Fibroblast of pulmonary artery (primary cell): ENCODE measurements around the gene NUP155.
"Not testable (repeated sequence)": the region's sequence is repeated elsewhere in the genome, so short reads cannot be mapped to it uniquely, and the experiment has no call there.

Experiments
- DNase-seq: peaks from one replicate; pipeline ENCODE4 v3.0.0-alpha.2; 2010; ENCODE audit warnings: low read depth
- H3K4me3 ChIP-seq: replicated peaks from 2 replicates; pipeline ENCODE4 v1.5.1; 2011; ENCODE audit warnings: low read depth, mild to moderate bottlenecking, control low read depth, low read length, moderate library complexity
- CTCF ChIP-seq: IDR thresholded peaks from 2 replicates; pipeline ENCODE4 v1.5.1; 2011; ENCODE audit warnings: mild to moderate bottlenecking, control low read depth, low read length, inconsistent platforms; ENCODE audit errors: missing control alignments

NUP155 gene

DNA sequence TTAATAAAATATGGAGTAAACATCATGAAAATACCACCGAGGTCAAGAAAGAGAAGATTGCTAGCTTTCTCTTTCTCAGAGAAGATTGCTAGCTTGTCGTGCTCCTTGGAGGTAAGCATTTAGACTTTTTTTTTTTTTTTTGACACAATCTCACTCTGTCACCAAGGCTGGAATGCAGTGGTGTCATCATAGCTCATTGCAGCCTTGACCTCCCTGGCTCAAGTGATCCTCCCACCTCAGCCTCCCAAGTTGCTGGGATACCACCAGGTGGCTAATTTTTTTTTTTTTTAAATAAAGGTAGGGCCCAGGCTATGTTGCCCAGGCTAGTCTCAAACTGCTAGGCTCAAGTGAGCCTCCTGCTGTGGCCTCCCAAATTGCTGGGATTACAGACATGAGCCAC lies 95.4 kb downstream of the NUP155 start:
- no peak for DNase-seq
- TF ChIP-seq CTCF: no peak
- no peak overlapping the region for H3K4me3 ChIP-seq

DNA sequence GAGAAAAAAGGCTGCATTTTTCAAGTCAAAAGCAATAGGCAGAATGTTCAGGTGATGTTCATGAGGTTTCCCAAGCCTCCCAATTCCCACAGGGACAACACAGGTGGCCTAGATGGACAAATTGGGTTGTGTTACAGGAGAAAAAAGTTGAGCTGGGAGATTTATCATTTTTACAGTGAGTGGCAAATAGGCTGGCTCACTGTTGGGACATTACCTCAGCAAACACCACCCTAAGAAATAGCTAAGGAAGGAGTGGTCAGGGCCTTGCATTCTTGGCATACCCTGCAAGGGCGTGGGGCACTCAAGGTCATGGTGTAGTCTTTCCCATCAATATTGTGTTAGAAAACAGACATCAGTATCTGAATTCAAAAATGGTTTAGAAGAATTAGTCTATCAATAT lies 98.4 kb downstream of the NUP155 start:
- no peak for TF ChIP-seq CTCF
- peak; percentile 50 for DNase-seq
- H3K4me3 ChIP-seq: no peak overlapping the region

DNA sequence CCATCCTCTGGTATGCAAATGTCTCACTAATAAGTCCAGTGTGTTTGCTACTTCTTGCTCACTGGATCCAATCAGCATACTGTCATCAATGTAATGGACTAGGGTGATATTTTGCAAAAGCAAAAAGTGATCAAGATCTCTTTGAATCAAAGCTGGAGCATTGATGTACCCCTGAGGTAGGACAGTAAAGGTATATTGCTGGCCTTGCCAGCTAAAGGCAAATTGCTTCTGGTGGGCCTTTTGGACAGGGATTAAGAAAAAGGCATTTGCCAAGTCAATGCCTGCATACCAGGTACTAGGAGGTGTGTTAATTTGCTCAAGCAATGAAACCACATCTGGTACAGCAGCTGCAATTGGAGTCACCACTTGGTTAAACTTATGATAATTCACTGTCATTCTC lies 102.8 kb downstream of the NUP155 start:
- not testable (repeated sequence) for DNase-seq, H3K4me3 ChIP-seq

DNA sequence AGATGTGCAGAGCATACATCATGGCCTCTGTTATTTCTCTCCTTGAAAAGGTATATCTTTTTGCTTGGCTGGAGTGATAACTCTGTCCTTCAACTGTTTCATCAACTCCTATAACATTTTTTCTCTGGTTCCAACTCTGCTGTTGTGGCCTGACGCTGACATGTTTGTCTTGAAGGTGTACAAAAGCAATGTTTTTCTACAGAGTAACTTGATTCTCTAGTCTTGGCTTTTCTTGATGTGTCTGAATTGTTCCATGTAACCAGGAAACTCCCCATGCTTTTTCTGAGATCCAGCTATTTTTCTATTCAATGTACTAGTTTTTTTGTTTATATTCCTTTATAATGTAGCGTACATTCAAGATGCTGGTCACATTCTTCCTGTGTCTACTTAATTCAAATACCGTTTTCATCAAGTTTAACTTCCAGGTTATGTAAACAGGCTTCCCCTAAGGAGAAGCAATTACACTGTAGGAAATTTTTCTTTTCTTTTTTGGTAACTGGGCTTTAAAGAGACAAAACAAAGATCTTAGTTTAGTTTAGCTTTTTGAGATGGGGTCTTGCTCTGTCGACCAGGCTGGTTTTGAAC lies 115.0 kb downstream of the NUP155 start:
- no peak for TF ChIP-seq CTCF
- H3K4me3 ChIP-seq: no peak overlapping the region
- DNase-seq: no peak

DNA sequence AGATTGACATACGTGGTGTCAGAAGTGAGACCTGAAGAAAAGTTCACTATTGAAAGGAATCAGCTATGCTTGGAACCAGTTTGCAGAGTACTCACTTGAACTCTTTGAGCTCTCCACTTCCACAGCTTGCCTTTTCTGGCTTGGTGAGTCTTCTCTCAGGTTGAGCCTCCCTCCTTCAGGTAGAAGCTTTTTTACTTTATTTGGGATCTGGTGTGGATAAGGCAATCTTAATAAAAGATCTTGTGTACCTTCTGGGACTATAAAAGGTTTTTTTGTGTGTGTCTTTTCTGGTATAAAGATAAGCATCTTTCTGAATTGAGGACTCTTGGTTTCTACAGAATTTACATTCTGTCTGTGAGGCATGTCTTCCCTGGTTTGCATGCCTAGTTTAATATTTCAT lies 116.3 kb downstream of the NUP155 start:
- H3K4me3 ChIP-seq: no peak overlapping the region
- TF ChIP-seq CTCF: no peak
- no peak for DNase-seq

- H3K4me3 ChIP-seq: no peak overlapping the region
- no peak for DNase-seq
- no peak for TF ChIP-seq CTCF
Measured at GRCh38 chr5:37251665-37252064, 119.2 kb downstream of the NUP155 start.

GRCh38 chr5:37249815-37250164 lies 121.1 kb downstream of the NUP155 start:
- no peak for DNase-seq
- no peak for TF ChIP-seq CTCF
- peak overlapping the region; percentile 85 for H3K4me3 ChIP-seq
